H1 (cell line): ENCODE data around the gene CMYA5. TPM values are rescaled to one million over a fixed set of nuclear protein-coding genes. Genes with fewer than 3 reads are reported as not detected.

Experiments
- ASH2L ChIP-seq: fragments of 200-600, 300-600 bp; sonication (generic); IDR thresholded peaks from one replicate; pipeline ENCODE4 v1.7.1; 2017; ENCODE audit warnings: low read length
- BACH1 ChIP-seq: IDR thresholded peaks from 2 replicates; pipeline ENCODE4 v1.6.1; 2012; ENCODE audit warnings: low read length, improper control_type of control experiment
- CHD1 ChIP-seq: IDR thresholded peaks from 2 replicates; pipeline ENCODE4 v1.6.1; 2012; ENCODE audit warnings: low read depth, low read length, improper control_type of control experiment
- EGR1 ChIP-seq: IDR thresholded peaks from 2 replicates; pipeline ENCODE4 v1.6.1; 2011; ENCODE audit warnings: low read depth, low read length, borderline replicate concordance
- EZH2 ChIP-seq: fragments of 200-600 bp; sonication (generic); IDR thresholded peaks from 2 replicates; pipeline ENCODE4 v1.7.1; 2012; ENCODE audit warnings: low read depth, mild to moderate bottlenecking, moderate library complexity, low read length, inconsistent platforms; ENCODE audit not compliant: severe bottlenecking
- NRF1 ChIP-seq: IDR thresholded peaks from 2 replicates; pipeline ENCODE4 v1.6.1; 2011; ENCODE audit warnings: mild to moderate bottlenecking, low read depth, low read length, improper control_type of control experiment
- POU5F1 ChIP-seq: IDR thresholded peaks from 2 replicates; pipeline ENCODE4 v1.6.1; 2011; ENCODE audit warnings: low read depth, mild to moderate bottlenecking, low read length, moderate library complexity
- RNF2 ChIP-seq: fragments of 200-900, 300-1000 bp; sonication (generic); IDR thresholded peaks from 2 replicates; pipeline ENCODE4 v1.7.1; 2016; ENCODE audit warnings: borderline replicate concordance, low read depth, mild to moderate bottlenecking, antibody characterized with exemption, low read length; ENCODE audit not compliant: poor library complexity, severe bottlenecking; ENCODE audit errors: missing control alignments
- polyA plus RNA-seq, 7 experiments: library from polyadenylated mRNA; depleted of rRNA in 3 of 7; stranded (reverse) in 5 of 7; unstranded in 2 of 7; fragments of >200 nt in 5 of 7; fragments of 200-250 nt in 2 of 7; gene quantifications; 1 replicate in 5 of 7; 2 replicates in 1 of 7; 4 replicates in 1 of 7; pipeline versions ENCODE4 v1.2.1 to v1.2.3, GENCODE V29; 2011 to 2013; ENCODE audit warnings: missing spikeins in 2 of 7, mixed read lengths in 2 of 7
- total RNA-seq: library from RNA; stranded (reverse); fragmentation: NEBNext Ultra II Directional; extraction: Animal tissue kit (Norgen Biotek cat#: 25700); gene quantifications from 2 replicates; pipeline ENCODE4 v1.2.1, GENCODE V29; 2021

The CMYA5 gene
- total and polyA plus RNA-seq, 2 of the 8 experiments (the other 6 are each of a cell fraction or from before 2014, with no cell fraction given), result 0.88 to 0.95 TPM

GRCh38 chr5:79742549-79743136, 53.0 kb downstream of the CMYA5 start (continued):
- TF ChIP-seq RNF2 (no peak), EZH2 (no peak), NRF1 (no peak), POU5F1 (no peak), ASH2L (no peak), CHD1 (no peak), BACH1 (no peak), EGR1 (no peak)
